Heart left ventricle (tissue), 16 donors: Measurements from ENCODE around the gene CYBRD1. TPM values are rescaled to one million over a fixed set of nuclear protein-coding genes. Genes with fewer than 3 reads are reported as not detected.

ENCODE experiments used
- ATAC-seq, 4 donors: fragments of 200-7000 bp; cut with Tn5 transposase; one replicate each; pipeline ENCODE4 v1.9.1; 2020 to 2022; ENCODE audit warnings: moderate library complexity in 4 of 4, mild to moderate bottlenecking in 3 of 4, moderate number of reproducible peaks in 1 of 4
- DNase-seq, 5 donors: peaks; one replicate each; pipeline ENCODE4 v3.0.0-alpha.2; 2020
- H3K27ac ChIP-seq, 12 donors: fragments of 200-600 bp; sonication (generic) in 4 of 12; one replicate each; pipeline versions ENCODE4 v1.5.0 to v1.8.0; 2016 to 2022; ENCODE audit warnings: mild to moderate bottlenecking in 2 of 12
- H3K27me3 ChIP-seq, 9 donors: fragments of 200-600 bp; sonication (generic) in 2 of 9; one replicate each; pipeline versions ENCODE4 v1.5.1 to v1.8.0; 2016 to 2022; ENCODE audit warnings: mild to moderate bottlenecking in 3 of 9
- H3K36me3 ChIP-seq, 9 donors: fragments of 200-600 bp; sonication (generic) in 2 of 9; one replicate each; pipeline versions ENCODE4 v1.5.0 to v1.8.0; 2018 to 2022; ENCODE audit warnings: mild to moderate bottlenecking in 2 of 9
- H3K4me1 ChIP-seq, 12 donors: fragments of 200-600 bp; sonication (generic) in 4 of 12; one replicate each; pipeline versions ENCODE4 v1.5.0 to v1.8.0; 2016 to 2022; ENCODE audit warnings: mild to moderate bottlenecking in 3 of 12
- H3K4me3 ChIP-seq, 12 donors: fragments of 200-600 bp; sonication (generic) in 4 of 12; one replicate each; pipeline versions ENCODE4 v1.5.0 to v1.8.0; 2017 to 2022; ENCODE audit warnings: mild to moderate bottlenecking in 9 of 12, moderate library complexity in 4 of 12
- H3K9me3 ChIP-seq, 12 donors: fragments of 200-600 bp; sonication (generic) in 4 of 12; one replicate each; pipeline versions ENCODE4 v1.5.0 to v1.8.0; 2016 to 2022; ENCODE audit warnings: mild to moderate bottlenecking in 1 of 12
- POLR2A ChIP-seq, 2 donors: fragments of 450-650 bp; IDR thresholded peaks; one replicate each; pipeline ENCODE4 v1.6.1; 2017; ENCODE audit warnings: antibody characterized with exemption in 2 of 2, mild to moderate bottlenecking in 2 of 2, moderate library complexity in 2 of 2
- WGBS, 4 donors: extraction: QIAGEN DNeasy Blood & Tissue Kit in 2 of 4; methylation state at CpG; one replicate each; pipeline versions ENCODE4 v1.1.5 to v1.1.7; 2013 to 2018; 5-methylcytosine and 5-hydroxymethylcytosine counted together
- intact Hi-C, 10 donors: fragments of 100-400 bp; cut with DNase I; formaldehyde crosslinking; loops; one replicate each; pipeline versions ENCODE4 v1.11.1 to v1.14.2; 2022
- polyA plus RNA-seq, 2 donors: library from polyadenylated mRNA; stranded (reverse); fragments of 200-250 nt; gene quantifications; one replicate each; pipeline ENCODE4 v1.2.3, GENCODE V29; 2013
- total RNA-seq, 9 donors: library from RNA; depleted of rRNA in 2 of 9; stranded (reverse); fragments of >200 nt in 2 of 9; fragmentation: NEBNext Ultra II Directional in 3 of 9; extraction: Animal tissue kit (Norgen Biotek cat#: 25700) in 3 of 9; gene quantifications; one replicate each; pipeline versions ENCODE4 v1.1.0 to v1.2.4, GENCODE V29; 2016 to 2023
- TF ChIP-seq, protein P1 (sequence below), 12 donors: fragments of 200-600 bp; sonication (generic) in 4 of 12; IDR thresholded peaks; one replicate each; pipeline versions ENCODE4 v1.5.0 to v1.8.0; 2018 to 2022; ENCODE audit warnings: antibody characterized with exemption in 12 of 12, mild to moderate bottlenecking in 5 of 12
- donor health status: ischemic (EF 13 %, LVEDD 7.1; RV severe dilation, severe dysfunction).
- donor health status: healthy with polysubstance abuse.
- donor health status: DM: no; HTN: yes; CAD: no.
- donor health status: DM: no; HTN: no; CAD: no.
- donor health status: ischemic (EF 25% LVEDD 6.9; RV normal size, moderate dysfunction).
- donor health status: ischemic (EF 25% LVEDD 5.7; RV mildly dilated, moderate dysfunction).
- donor health status: healthy.
- donor health status: DM: yes; HTN: yes; CAD: no.
- donor health status: ischemic (EF 35%, LVEDD 5.7; RV mildly dilated, moderate dysfunction).
- donor health status: nonischemic (EF 11% LVEDD 7.7; RV severe dilation, severe dysfunction).
- donor health status: DM: yes; HTN: yes; CAD: no.
- donor health status: PGD.
- donor health status: ischemic (EF 29% LVEDD 5.4; RV normal size, mild dysfunction).
- donor health status: nonischemic (EF 23%, LVEDD 6.1; RV moderate dilation, normal function).

The CYBRD1 gene
- total and polyA plus RNA-seq, 11 donors: 19.3 to 138 (median 47.9) TPM

GRCh38 chr2:171553858-171554257 is 31.6 kb downstream of the CYBRD1 start:
- ATAC-seq: no peak
- Histone ChIP-seq H3K4me1 (no peaks in the 10 kb centered on the region), H3K27me3 (no peaks in the 10 kb centered on the region), H3K36me3 (peaks cover 0 to 72% (median 55%) of the 10 kb centered on the region in 9 donors), H3K27ac (no peak overlapping the region), H3K4me3 (no peak overlapping the region), H3K9me3 (no peaks in the 10 kb centered on the region)
- intact Hi-C loops: no loop called here
- no peak for DNase-seq
- 89 to 94% (median 93%) methylated on average over 8 of the region's 8 CpGs for WGBS, 4 donors
- TF ChIP-seq POLR2A (IDR thresholded peaks at IDR 0.05): no peak
- TF ChIP-seq, protein P1, sequence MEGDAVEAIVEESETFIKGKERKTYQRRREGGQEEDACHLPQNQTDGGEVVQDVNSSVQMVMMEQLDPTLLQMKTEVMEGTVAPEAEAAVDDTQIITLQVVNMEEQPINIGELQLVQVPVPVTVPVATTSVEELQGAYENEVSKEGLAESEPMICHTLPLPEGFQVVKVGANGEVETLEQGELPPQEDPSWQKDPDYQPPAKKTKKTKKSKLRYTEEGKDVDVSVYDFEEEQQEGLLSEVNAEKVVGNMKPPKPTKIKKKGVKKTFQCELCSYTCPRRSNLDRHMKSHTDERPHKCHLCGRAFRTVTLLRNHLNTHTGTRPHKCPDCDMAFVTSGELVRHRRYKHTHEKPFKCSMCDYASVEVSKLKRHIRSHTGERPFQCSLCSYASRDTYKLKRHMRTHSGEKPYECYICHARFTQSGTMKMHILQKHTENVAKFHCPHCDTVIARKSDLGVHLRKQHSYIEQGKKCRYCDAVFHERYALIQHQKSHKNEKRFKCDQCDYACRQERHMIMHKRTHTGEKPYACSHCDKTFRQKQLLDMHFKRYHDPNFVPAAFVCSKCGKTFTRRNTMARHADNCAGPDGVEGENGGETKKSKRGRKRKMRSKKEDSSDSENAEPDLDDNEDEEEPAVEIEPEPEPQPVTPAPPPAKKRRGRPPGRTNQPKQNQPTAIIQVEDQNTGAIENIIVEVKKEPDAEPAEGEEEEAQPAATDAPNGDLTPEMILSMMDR (IDR thresholded peaks at IDR 0.05): no peak

GRCh38 chr2:171554991-171555615 is 32.8 kb downstream of the CYBRD1 start:
- peaks cover 0 to 72% (median 52%) of the 10 kb centered on the region in 9 donors for H3K36me3 ChIP-seq
- 49 to 57% (median 56%) methylated on average over 3 of the region's 3 CpGs for WGBS, 4 donors

DNA sequence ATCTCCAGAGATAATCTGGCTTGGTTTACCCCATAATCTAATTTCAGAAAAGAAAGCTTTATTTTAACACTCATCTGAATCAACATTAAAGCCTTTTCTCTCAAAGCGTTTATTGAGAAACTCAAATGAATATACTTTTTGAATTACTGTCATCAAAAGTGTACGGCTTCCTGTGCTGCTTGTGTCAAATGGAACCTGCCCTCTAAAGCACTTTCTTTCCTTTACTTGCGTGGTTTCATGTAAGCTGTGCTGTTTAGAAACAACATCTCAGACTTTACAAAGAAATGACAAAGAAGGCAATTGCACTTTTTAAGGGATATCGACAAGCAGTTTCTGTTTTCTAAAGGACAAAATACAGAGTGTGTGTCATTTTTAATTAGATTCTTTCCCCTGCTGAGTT is 35.1 kb downstream of the CYBRD1 start:
- Histone ChIP-seq H3K27ac (no peak overlapping the region), H3K9me3 (no peaks in the 10 kb centered on the region), H3K27me3 (no peaks in the 10 kb centered on the region), H3K4me3 (no peak overlapping the region), H3K36me3 (peaks cover 0 to 54% (median 37%) of the 10 kb centered on the region in 9 donors), H3K4me1 (no peaks in the 10 kb centered on the region)
- no peak for DNase-seq
- intact Hi-C loops: no loop called here
- TF ChIP-seq, protein P1 (IDR thresholded peaks at IDR 0.05): no peak
- TF ChIP-seq POLR2A (IDR thresholded peaks at IDR 0.05): no peak
- ATAC-seq: no peak
- WGBS, 4 donors: 75 to 94% (median 90%) methylated on average over 4 of the region's 4 CpGs

More at GRCh38 chr2:171554991-171555615, 32.8 kb downstream of the CYBRD1 start:
- Histone ChIP-seq H3K27ac (no peak overlapping the region), H3K9me3 (no peaks in the 10 kb centered on the region), H3K4me1 (no peaks in the 10 kb centered on the region), H3K4me3 (no peak overlapping the region), H3K27me3 (no peaks in the 10 kb centered on the region)
- ATAC-seq (peak in 1 of 4 donors; percentile 29), DNase-seq (no peak)
- no peak for TF ChIP-seq POLR2A (IDR thresholded peaks at IDR 0.05)
- TF ChIP-seq, protein P1 (IDR thresholded peaks at IDR 0.05): no peak
- intact Hi-C loops: no loop called here

DNA sequence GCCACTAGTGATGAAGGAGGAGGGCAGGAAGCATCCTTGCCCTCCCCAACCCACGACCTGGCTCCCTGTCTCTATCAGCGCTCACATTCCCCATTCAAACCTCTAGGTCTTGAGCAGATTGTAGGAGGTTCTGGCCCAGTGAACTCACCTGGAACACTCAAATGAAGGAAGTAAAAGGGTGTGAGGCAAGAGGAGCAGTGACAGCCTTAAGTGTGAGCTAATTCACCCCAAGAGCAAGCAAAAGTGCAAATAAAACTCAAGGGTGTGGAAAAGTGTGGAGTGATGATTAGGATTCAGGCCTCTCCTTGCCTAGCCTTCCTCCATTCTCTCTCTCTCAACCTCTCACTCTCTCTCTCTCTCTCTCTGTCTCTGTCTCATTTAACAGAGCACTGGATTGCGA is 41.0 kb downstream of the CYBRD1 start:
- Histone ChIP-seq H3K27ac (no peak overlapping the region), H3K9me3 (no peaks in the 10 kb centered on the region), H3K4me1 (no peaks in the 10 kb centered on the region), H3K27me3 (no peaks in the 10 kb centered on the region), H3K4me3 (no peak overlapping the region), H3K36me3 (no peaks in the 10 kb centered on the region)
- DNase-seq: no peak
- TF ChIP-seq, protein P1 (IDR thresholded peaks at IDR 0.05): no peak
- no peak for TF ChIP-seq POLR2A (IDR thresholded peaks at IDR 0.05)
- intact Hi-C loops: no loop called here
- 79 to 84% (median 80%) methylated on average over 3 of the region's 3 CpGs for WGBS, 4 donors
- ATAC-seq: no peak
